ENCODE data around the gene CYP2A13. TPM values are rescaled to one million over a fixed set of nuclear protein-coding genes. Genes with fewer than 3 reads are reported as not detected.

CYP2A13 gene
- total and polyA plus RNA-seq, 9 of the 15 experiments (the other 6 are each of a cell fraction or from before 2014, with no cell fraction given): not detected

DNA sequence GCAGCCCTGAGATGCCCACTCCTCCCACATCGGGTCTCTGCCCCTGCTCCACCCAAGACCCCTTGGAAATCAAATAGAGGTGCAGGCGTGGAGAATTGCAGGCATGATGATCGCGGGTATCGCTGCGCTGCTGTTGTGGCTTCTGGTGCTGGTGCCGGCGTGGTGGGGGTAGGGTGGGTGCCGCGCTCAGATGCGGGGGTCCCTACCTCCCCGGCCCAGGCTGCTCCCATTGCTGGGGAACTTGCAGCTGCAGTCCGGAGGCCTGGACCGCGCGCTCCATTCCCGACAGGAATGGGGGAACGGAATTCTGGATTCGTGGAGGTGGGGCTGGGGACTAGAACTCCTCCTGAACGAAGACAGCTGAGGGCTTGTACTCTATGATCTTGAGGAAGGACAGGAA, 46.4 kb downstream of the CYP2A13 start:
- Histone ChIP-seq H3K27me3 (ENCODE audit: control insufficient read depth in 2 of 2, insufficient read depth in 2 of 2, low read length in 2 of 2) (peaks cover 0 to 17% of the 10 kb centered on the region in 2 experiments; a peak in 3 of 5 replicates), H3K9me3 (replicated peaks; ENCODE audit: control insufficient read depth, insufficient read depth, low read depth, low read length) (no peaks in the 10 kb centered on the region), H3K4me2 (ENCODE audit: insufficient read depth, low read length) (no peak overlapping the region), H3K9ac (ENCODE audit: insufficient read depth in 1 of 2, low read depth in 2 of 2, low read length in 2 of 2) (no peak overlapping the region), H2AFZ (ENCODE audit: low read depth, low read length) (no peak overlapping the region), H4K20me1 (replicated peaks; ENCODE audit: control insufficient read depth, insufficient read depth, low read length) (no peaks in the 10 kb centered on the region; the same call in 1 of the 2 replicates), H3K27ac (ENCODE audit: extremely low read depth, low read depth, low read length) (no peak overlapping the region), H3K4me3 (no peak overlapping the region), H3K4me1 (replicated peaks in 1 of 2; ENCODE audit: control insufficient read depth in 2 of 2, insufficient read depth in 2 of 2, low read length in 2 of 2) (peaks cover 0 to 14% of the 10 kb centered on the region in 2 experiments; a peak in 2 of 5 replicates), H3K79me2 (ENCODE audit: control insufficient read depth, insufficient read depth, low read length) (no peaks in the 10 kb centered on the region), H3K9me1 (ENCODE audit: control insufficient read depth, insufficient read depth, low read length) (no peaks in the 10 kb centered on the region), H3K36me3 (ENCODE audit: control insufficient read depth, insufficient read depth, low read length) (no peaks in the 10 kb centered on the region)
- WGBS (ENCODE audit: insufficient coverage, low coverage, missing lambda C conversion rate): 20% methylated on average over 14 of the region's 20 CpGs
- no peak for FAIRE-seq
- CTCF ChIA-PET (ENCODE audit: low intra/inter-chr PET ratio): no interaction called here
- BruUV-seq (replicated peaks): no TSS peak
- POLR2A ChIA-PET: no interaction called here
- no peak for ATAC-seq
- TF ChIP-seq ZNF408 (CRISPR knock-in tag; IDR thresholded peaks at IDR 0.05; ENCODE audit: low read depth): no peak
- TF ChIP-seq RBM25 (IDR thresholded peaks at IDR 0.05; ENCODE audit: low read depth, low read length, severe bottlenecking): no peak
- TF ChIP-seq GATAD2B (IDR thresholded peaks at IDR 0.05; ENCODE audit: borderline replicate concordance): no peak
- TF ChIP-seq, protein P1, sequence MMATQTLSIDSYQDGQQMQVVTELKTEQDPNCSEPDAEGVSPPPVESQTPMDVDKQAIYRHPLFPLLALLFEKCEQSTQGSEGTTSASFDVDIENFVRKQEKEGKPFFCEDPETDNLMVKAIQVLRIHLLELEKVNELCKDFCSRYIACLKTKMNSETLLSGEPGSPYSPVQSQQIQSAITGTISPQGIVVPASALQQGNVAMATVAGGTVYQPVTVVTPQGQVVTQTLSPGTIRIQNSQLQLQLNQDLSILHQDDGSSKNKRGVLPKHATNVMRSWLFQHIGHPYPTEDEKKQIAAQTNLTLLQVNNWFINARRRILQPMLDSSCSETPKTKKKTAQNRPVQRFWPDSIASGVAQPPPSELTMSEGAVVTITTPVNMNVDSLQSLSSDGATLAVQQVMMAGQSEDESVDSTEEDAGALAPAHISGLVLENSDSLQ (IDR thresholded peaks at IDR 0.05): no peak
- in situ Hi-C loops (cut with MboI) (loop anchor here (5.0 kb wide), 1 partner anchor 322 kb away; no protein-coding TSS in a partner anchor), intact Hi-C loops (cut with micrococcal nuclease) (no loop called here)
- DNase-seq (ENCODE audit: extremely low read depth in 1 of 4, low spot score in 3 of 4): no peak
